Neural progenitor cell (in vitro differentiated cells): ENCODE results near the gene FBXW4. TPM values are rescaled to one million over a fixed set of nuclear protein-coding genes. Genes with fewer than 3 reads are reported as not detected.

ENCODE experiments used
- DNase-seq: peaks from one replicate; pipeline ENCODE4 v3.0.0-alpha.2; 2016; ENCODE audit warnings: low spot score
- H2AFZ ChIP-seq: fragments of 200-600 bp; sonication (generic); replicated peaks from 2 replicates; pipeline ENCODE4 v1.6.1; 2016; ENCODE audit warnings: antibody characterized with exemption
- H3F3A ChIP-seq: fragments of 200-600 bp; sonication (generic); 2 replicates; pipeline ENCODE4 v1.6.1; 2016; ENCODE audit warnings: antibody characterized with exemption, low read depth
- H3K27ac ChIP-seq: fragments of 200-600 bp; sonication (generic); 2 replicates; pipeline ENCODE4 v1.5.1; 2016; ENCODE audit warnings: mild to moderate bottlenecking
- H3K27me3 ChIP-seq: fragments of 200-600 bp; sonication (generic); 2 replicates; pipeline ENCODE4 v1.6.1; 2016; ENCODE audit warnings: mild to moderate bottlenecking, moderate library complexity
- H3K36me3 ChIP-seq: fragments of 200-600 bp; sonication (generic); 2 replicates; pipeline ENCODE4 v1.5.1; 2016
- H3K4me1 ChIP-seq: fragments of 200-600 bp; sonication (generic); 2 replicates; pipeline ENCODE4 v1.6.1; 2016; ENCODE audit warnings: mixed run types
- H3K4me2 ChIP-seq: fragments of 200-600 bp; sonication (generic); 2 replicates; pipeline ENCODE4 v1.6.1; 2016
- H3K4me3 ChIP-seq: fragments of 200-600 bp; sonication (generic); 2 replicates; pipeline ENCODE4 v1.5.1; 2016
- H3K79me2 ChIP-seq: fragments of 200-600 bp; sonication (generic); 2 replicates; pipeline ENCODE4 v1.6.1; 2016; ENCODE audit warnings: low read depth
- H3K9ac ChIP-seq: fragments of 200-600 bp; sonication (generic); 2 replicates; pipeline ENCODE4 v1.6.1; 2016
- H3K9me3 ChIP-seq: fragments of 200-600 bp; sonication (generic); 2 replicates; pipeline ENCODE4 v1.5.1; 2016; ENCODE audit warnings: low read depth
- H4K20me1 ChIP-seq: fragments of 200-600 bp; sonication (generic); 2 replicates; pipeline ENCODE4 v1.6.1; 2016; ENCODE audit warnings: low read depth
- H3K27ac Mint-ChIP-seq: 3 replicates; pipeline ENCODE4 v1.8.0; 2021; ENCODE audit warnings: mixed read lengths
- H3K27me3 Mint-ChIP-seq: 2 replicates; pipeline ENCODE4 v1.8.0; 2022; ENCODE audit warnings: low read depth, mild to moderate bottlenecking, inconsistent platforms, moderate library complexity, mixed read lengths; ENCODE audit not compliant: insufficient read depth
- H3K36me3 Mint-ChIP-seq: 3 replicates; pipeline ENCODE4 v1.8.0; 2021; ENCODE audit warnings: mixed read lengths
- H3K4me1 Mint-ChIP-seq: 3 replicates; pipeline ENCODE4 v1.8.0; 2021; ENCODE audit warnings: mixed read lengths
- H3K4me3 Mint-ChIP-seq: 3 replicates; pipeline ENCODE4 v1.8.0; 2021; ENCODE audit warnings: mild to moderate bottlenecking, moderate library complexity, mixed read lengths
- H3K9me3 Mint-ChIP-seq: 3 replicates; pipeline ENCODE4 v1.8.0; 2020; ENCODE audit warnings: mixed read lengths
- EZH2 ChIP-seq: fragments of 200-600 bp; sonication (generic); IDR thresholded peaks from 2 replicates; pipeline ENCODE4 v1.6.1; 2017; ENCODE audit warnings: antibody characterized with exemption, mild to moderate bottlenecking, moderate library complexity
- EZH2phosphoT487 ChIP-seq: fragments of 200-600 bp; sonication (generic); IDR thresholded peaks from 2 replicates; pipeline ENCODE4 v1.6.1; 2017; ENCODE audit warnings: antibody characterized with exemption
- total RNA-seq: library from RNA; depleted of rRNA; stranded (reverse); fragments of >200 nt; gene quantifications from 2 replicates; pipeline ENCODE4 v1.2.3, GENCODE V29; 2015; ENCODE audit warnings: low replicate concordance
- TF ChIP-seq, protein P1 (sequence below): fragments of 200-600 bp; sonication (generic); IDR thresholded peaks from 2 replicates; pipeline ENCODE4 v1.5.1; 2017; ENCODE audit warnings: antibody characterized with exemption, mild to moderate bottlenecking

Gene FBXW4
- total RNA-seq, 1 donor from 2014 or later = 36.3 TPM

- Mint-ChIP-seq H3K36me3 (peaks cover 13% of the 10 kb centered on the region), H3K27me3 (peaks cover 7% of the 10 kb centered on the region), H3K4me1 (peaks cover 9% of the 10 kb centered on the region), H3K4me3 (no peak overlapping the region), H3K27ac (no peak overlapping the region), H3K9me3 (no peaks in the 10 kb centered on the region)
- no peak for TF ChIP-seq EZH2phosphoT487
- Histone ChIP-seq H3K9ac (no peak overlapping the region), H3K36me3 (peaks cover 7% of the 10 kb centered on the region), H4K20me1 (no peaks in the 10 kb centered on the region), H3K4me2 (no peak overlapping the region), H3K4me1 (peaks cover 26% of the 10 kb centered on the region), H3K4me3 (no peak overlapping the region), H3K79me2 (no peaks in the 10 kb centered on the region), H3F3A (peaks cover 11% of the 10 kb centered on the region), H3K27ac (no peak overlapping the region), H3K27me3 (no peaks in the 10 kb centered on the region), H3K9me3 (no peaks in the 10 kb centered on the region), H2AFZ (no peak overlapping the region)
- DNase-seq = no peak
These were observed 70.4 kb downstream of the FBXW4 start for GRCh38 chr10:101624526-101625102.

DNA sequence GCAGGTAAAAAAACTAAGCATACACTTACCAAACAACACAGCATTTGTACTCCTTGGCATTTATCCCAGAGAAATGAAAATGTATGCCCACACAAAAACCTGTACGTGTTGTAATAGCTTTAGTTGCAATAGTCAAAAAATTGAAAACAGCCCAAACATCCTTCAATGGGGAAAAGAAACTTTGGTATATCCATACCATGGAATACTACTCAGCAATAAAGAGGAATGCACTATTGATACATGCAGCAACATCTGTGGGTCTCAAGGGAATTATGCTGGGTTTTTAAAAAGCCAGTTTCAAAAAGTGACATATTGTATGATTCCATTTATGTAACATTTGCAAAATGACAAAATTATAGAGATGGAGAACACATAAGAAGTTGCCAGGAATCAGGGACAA lies 71.4 kb downstream of the FBXW4 start:
- Mint-ChIP-seq H3K9me3 (no peaks in the 10 kb centered on the region), H3K4me1 (peaks cover 11% of the 10 kb centered on the region), H3K27me3 (peaks cover 8% of the 10 kb centered on the region), H3K4me3 (no peak overlapping the region), H3K27ac (no peak overlapping the region), H3K36me3 (peaks cover 13% of the 10 kb centered on the region)
- no peak overlapping the region for H2AFZ ChIP-seq
- H3K79me2 ChIP-seq = no peaks in the 10 kb centered on the region
- TF ChIP-seq, protein P1, sequence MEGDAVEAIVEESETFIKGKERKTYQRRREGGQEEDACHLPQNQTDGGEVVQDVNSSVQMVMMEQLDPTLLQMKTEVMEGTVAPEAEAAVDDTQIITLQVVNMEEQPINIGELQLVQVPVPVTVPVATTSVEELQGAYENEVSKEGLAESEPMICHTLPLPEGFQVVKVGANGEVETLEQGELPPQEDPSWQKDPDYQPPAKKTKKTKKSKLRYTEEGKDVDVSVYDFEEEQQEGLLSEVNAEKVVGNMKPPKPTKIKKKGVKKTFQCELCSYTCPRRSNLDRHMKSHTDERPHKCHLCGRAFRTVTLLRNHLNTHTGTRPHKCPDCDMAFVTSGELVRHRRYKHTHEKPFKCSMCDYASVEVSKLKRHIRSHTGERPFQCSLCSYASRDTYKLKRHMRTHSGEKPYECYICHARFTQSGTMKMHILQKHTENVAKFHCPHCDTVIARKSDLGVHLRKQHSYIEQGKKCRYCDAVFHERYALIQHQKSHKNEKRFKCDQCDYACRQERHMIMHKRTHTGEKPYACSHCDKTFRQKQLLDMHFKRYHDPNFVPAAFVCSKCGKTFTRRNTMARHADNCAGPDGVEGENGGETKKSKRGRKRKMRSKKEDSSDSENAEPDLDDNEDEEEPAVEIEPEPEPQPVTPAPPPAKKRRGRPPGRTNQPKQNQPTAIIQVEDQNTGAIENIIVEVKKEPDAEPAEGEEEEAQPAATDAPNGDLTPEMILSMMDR = no peak
- TF ChIP-seq EZH2phosphoT487 = no peak
- no peak for TF ChIP-seq EZH2
- H4K20me1 ChIP-seq = no peaks in the 10 kb centered on the region
- no peak overlapping the region for H3K4me2 ChIP-seq
- no peaks in the 10 kb centered on the region for H3K27me3 ChIP-seq
- H3K36me3 ChIP-seq = peaks cover 7% of the 10 kb centered on the region
- no peaks in the 10 kb centered on the region for H3K9me3 ChIP-seq
- no peak overlapping the region for H3K4me3 ChIP-seq
- no peak for DNase-seq
- no peak overlapping the region for H3K9ac ChIP-seq
- peaks cover 10% of the 10 kb centered on the region for H3F3A ChIP-seq
- peaks cover 26% of the 10 kb centered on the region for H3K4me1 ChIP-seq
- H3K27ac ChIP-seq = no peak overlapping the region

DNA sequence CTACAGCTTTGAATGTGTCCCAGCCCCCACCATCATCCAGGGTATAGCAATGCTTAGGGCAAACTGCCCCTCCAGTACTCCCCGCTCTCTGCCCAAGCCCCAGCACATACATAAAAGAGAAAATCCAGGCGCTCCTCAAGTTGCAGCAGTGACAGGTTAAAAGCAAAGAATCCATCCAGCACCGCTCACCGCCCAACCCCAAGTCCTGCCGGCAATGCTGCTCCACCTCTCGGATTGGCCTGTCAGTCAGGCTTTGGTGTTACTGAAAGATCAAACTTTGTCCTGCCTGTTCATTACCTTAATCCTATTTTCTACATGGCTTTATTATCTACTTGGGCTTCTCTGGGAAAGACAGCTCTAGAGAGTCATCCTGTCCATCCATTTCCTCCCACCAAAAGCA lies 75.0 kb downstream of the FBXW4 start:
- H4K20me1 ChIP-seq = no peaks in the 10 kb centered on the region
- no peak overlapping the region for H3K9ac ChIP-seq
- H3K27ac ChIP-seq = peak overlapping the region; percentile 35
- H3K4me1 Mint-ChIP-seq = peaks cover 32% of the 10 kb centered on the region
- TF ChIP-seq EZH2 (no peak), EZH2phosphoT487 (no peak)
- TF ChIP-seq, protein P1 = no peak
- H3K9me3 Mint-ChIP-seq = no peaks in the 10 kb centered on the region
- peak overlapping the region; percentile 57 for H3K4me3 Mint-ChIP-seq
- peaks cover 13% of the 10 kb centered on the region for H3K27me3 Mint-ChIP-seq
- no peak overlapping the region for H3K4me3 ChIP-seq
- peak overlapping the region; percentile 53 for H3K4me2 ChIP-seq
- H3K9me3 ChIP-seq = no peaks in the 10 kb centered on the region
- no peaks in the 10 kb centered on the region for H3K79me2 ChIP-seq
- no peak overlapping the region for H2AFZ ChIP-seq
- no peak overlapping the region for H3K27ac Mint-ChIP-seq
- H3K36me3 ChIP-seq = peaks cover 7% of the 10 kb centered on the region
- peaks cover 47% of the 10 kb centered on the region for H3K4me1 ChIP-seq
- peaks cover 19% of the 10 kb centered on the region for H3K36me3 Mint-ChIP-seq
- DNase-seq = peak; percentile 61
- H3F3A ChIP-seq = peaks cover 32% of the 10 kb centered on the region
- H3K27me3 ChIP-seq = no peaks in the 10 kb centered on the region

DNA sequence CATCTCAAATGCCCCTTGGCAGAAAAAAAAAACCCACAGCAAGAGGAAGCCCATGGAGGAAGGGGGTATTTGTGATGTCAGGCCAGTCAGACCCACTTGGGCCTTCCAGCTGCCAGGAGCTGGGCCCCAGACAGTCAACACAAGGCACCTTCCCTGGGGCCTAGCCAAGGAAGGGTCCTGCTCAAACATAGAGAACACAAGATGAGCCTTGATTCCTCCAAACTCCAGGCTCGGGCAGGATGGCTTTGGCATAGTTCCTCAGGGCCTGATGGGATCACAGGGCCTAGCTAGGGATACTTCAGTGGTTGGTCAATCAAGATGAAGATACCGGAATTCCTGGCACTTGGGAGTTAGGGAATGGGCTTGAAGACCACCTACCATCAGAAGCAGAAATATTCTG lies 76.1 kb downstream of the FBXW4 start:
- no peak overlapping the region for H2AFZ ChIP-seq

More for the DNA sequence above, 76.1 kb downstream of the FBXW4 start:
- Histone ChIP-seq H3K9me3 (no peaks in the 10 kb centered on the region), H3K79me2 (no peaks in the 10 kb centered on the region), H3K36me3 (peaks cover 6% of the 10 kb centered on the region), H3K4me3 (no peak overlapping the region), H4K20me1 (peaks cover 6% of the 10 kb centered on the region), H3K27ac (no peak overlapping the region), H3K4me1 (peaks cover 52% of the 10 kb centered on the region), H3K9ac (no peak overlapping the region), H3K27me3 (no peaks in the 10 kb centered on the region), H3K4me2 (no peak overlapping the region), H3F3A (peaks cover 43% of the 10 kb centered on the region)
- no peak overlapping the region for H3K27ac Mint-ChIP-seq
- H3K9me3 Mint-ChIP-seq = no peaks in the 10 kb centered on the region
- TF ChIP-seq EZH2 = no peak
- no peak for DNase-seq
- H3K36me3 Mint-ChIP-seq = peaks cover 19% of the 10 kb centered on the region
- H3K4me3 Mint-ChIP-seq = no peak overlapping the region
- H3K4me1 Mint-ChIP-seq = peaks cover 43% of the 10 kb centered on the region
- H3K27me3 Mint-ChIP-seq = peaks cover 13% of the 10 kb centered on the region
